Activated CD4-positive, alpha-beta memory T cell treated with anti-CD3 and anti-CD28 coated beads for 36 hours (primary cell): ENCODE measurements around the gene RMC1. TPM values are rescaled to one million over a fixed set of nuclear protein-coding genes. Genes with fewer than 3 reads are reported as not detected.
"Not testable (repeated sequence)": the region's sequence is repeated elsewhere in the genome, so short reads cannot be mapped to it uniquely, and the experiment has no call there.

Experiments used
- CTCF ChIA-PET: fragments of 350-600 bp; sonication (Branson Sonifier 250); formaldehyde crosslinking; loops from one replicate; lab custom pipeline; 2021; ENCODE audit warnings: antibody characterized with exemption, inconsistent platforms; lab: Charles Lee
- POLR2A ChIA-PET: fragments of 350-600 bp; sonication (Branson Sonifier 250); formaldehyde crosslinking; loops from one replicate; lab custom pipeline; 2021; ENCODE audit warnings: antibody characterized with exemption; lab: Charles Lee
- DNase-seq: peaks from one replicate; pipeline ENCODE4 v3.0.0-alpha.2; 2020
- H3K27ac Mint-ChIP-seq: one replicate; pipeline ENCODE4 v1.8.0; 2021; ENCODE audit warnings: mixed read lengths
- H3K27me3 Mint-ChIP-seq: one replicate; pipeline ENCODE4 v1.8.0; 2021; ENCODE audit warnings: mixed read lengths
- H3K36me3 Mint-ChIP-seq: one replicate; pipeline ENCODE4 v1.8.0; 2021; ENCODE audit warnings: mixed read lengths
- H3K4me1 Mint-ChIP-seq: one replicate; pipeline ENCODE4 v1.8.0; 2021; ENCODE audit warnings: low read depth, mixed read lengths
- H3K4me3 Mint-ChIP-seq: one replicate; pipeline ENCODE4 v1.8.0; 2021; ENCODE audit warnings: mild to moderate bottlenecking, mixed read lengths
- H3K9me3 Mint-ChIP-seq: one replicate; pipeline ENCODE4 v1.8.0; 2021; ENCODE audit warnings: mixed read lengths
- intact Hi-C: fragments of 100-400 bp; cut with micrococcal nuclease; formaldehyde crosslinking; loops from one replicate; pipeline ENCODE4 v1.15.1; 2023
- total RNA-seq, 2 experiments: library from RNA; stranded (reverse); gene quantifications; one replicate each; pipeline ENCODE4 v1.2.3, GENCODE V29; 2021

Gene RMC1
- total RNA-seq, 2 experiments from 2014 or later, result 47.6 to 48.6 TPM

- Mint-ChIP-seq H3K27ac (no peak overlapping the region), H3K36me3 (peaks cover 41% of the 10 kb centered on the region), H3K27me3 (no peaks in the 10 kb centered on the region), H3K4me3 (no peak overlapping the region), H3K4me1 (peaks cover 3% of the 10 kb centered on the region), H3K9me3 (no peaks in the 10 kb centered on the region)
- ChIA-PET CTCF (interaction anchor here (0.6 kb wide), 1 partner anchor 449 kb away, joined by 3 read pairs; no protein-coding TSS in a partner anchor), POLR2A (no interaction called here)
- DNase-seq, result no peak
- intact Hi-C loops, result no loop called here
These were observed 45.4 kb downstream of the RMC1 start for GRCh38 chr18:23548719-23549118.

- H3K36me3 Mint-ChIP-seq, result peaks cover 52% of the 10 kb centered on the region
- no peak overlapping the region for H3K4me3 Mint-ChIP-seq
- intact Hi-C loops, result no loop called here
- POLR2A ChIA-PET, result no interaction called here
- H3K9me3 Mint-ChIP-seq, result no peaks in the 10 kb centered on the region
- no peak overlapping the region for H3K27ac Mint-ChIP-seq
- no peaks in the 10 kb centered on the region for H3K27me3 Mint-ChIP-seq
- CTCF ChIA-PET, result interaction anchor here (3.4 kb wide), 1 partner anchor 35 kb away, joined by 9 read pairs; no protein-coding TSS in a partner anchor
- no peak for DNase-seq
- peaks cover 3% of the 10 kb centered on the region for H3K4me1 Mint-ChIP-seq
These were observed 47.6 kb downstream of the RMC1 start for GRCh38 chr18:23550898-23551297.

GRCh38 chr18:23551978-23552377, 48.7 kb downstream of the RMC1 start:
- Mint-ChIP-seq H3K27me3 (no peaks in the 10 kb centered on the region), H3K27ac (no peak overlapping the region), H3K4me3 (no peak overlapping the region), H3K36me3 (peaks cover 52% of the 10 kb centered on the region), H3K4me1 (no peaks in the 10 kb centered on the region), H3K9me3 (no peaks in the 10 kb centered on the region)
- no peak for DNase-seq
- CTCF ChIA-PET, result interaction anchor here (3.4 kb wide), 1 partner anchor 36 kb away, joined by 9 read pairs; no protein-coding TSS in a partner anchor
- POLR2A ChIA-PET, result interaction anchor here (0.6 kb wide), 1 partner anchor 158 kb away, joined by 3 read pairs; no protein-coding TSS in a partner anchor
- intact Hi-C loops, result no loop called here

GRCh38 chr18:23552505-23552904, 49.2 kb downstream of the RMC1 start:
- Mint-ChIP-seq H3K27ac (no peak overlapping the region), H3K27me3 (no peaks in the 10 kb centered on the region), H3K9me3 (no peaks in the 10 kb centered on the region), H3K4me3 (no peak overlapping the region), H3K4me1 (no peaks in the 10 kb centered on the region), H3K36me3 (peaks cover 55% of the 10 kb centered on the region)
- no peak for DNase-seq
- ChIA-PET POLR2A (no interaction called here), CTCF (interaction anchor here (0.9 to 3.4 kb wide), 2 partner anchors 37 to 54 kb away, joined by 3 to 9 read pairs; no protein-coding TSS in a partner anchor)
- intact Hi-C loops, result no loop called here

GRCh38 chr18:23553887-23554286, 50.6 kb downstream of the RMC1 start:
- CTCF ChIA-PET, result interaction anchor here (0.7 to 3.4 kb wide), 3 partner anchors 37 to 522 kb away, joined by 3 to 9 read pairs (median 7); no protein-coding TSS in a partner anchor
- Mint-ChIP-seq H3K9me3 (no peaks in the 10 kb centered on the region), H3K36me3 (peaks cover 62% of the 10 kb centered on the region), H3K27me3 (no peaks in the 10 kb centered on the region), H3K4me3 (no peak overlapping the region), H3K4me1 (no peaks in the 10 kb centered on the region), H3K27ac (no peak overlapping the region)
- POLR2A ChIA-PET, result no interaction called here
- DNase-seq, result no peak
- intact Hi-C loops, result no loop called here

- H3K36me3 Mint-ChIP-seq, result peaks cover 62% of the 10 kb centered on the region
- H3K27me3 Mint-ChIP-seq, result no peaks in the 10 kb centered on the region
- no peak overlapping the region for H3K4me3 Mint-ChIP-seq
- no peak overlapping the region for H3K27ac Mint-ChIP-seq
- H3K4me1 Mint-ChIP-seq, result no peaks in the 10 kb centered on the region
- intact Hi-C loops, result no loop called here
- no peak for DNase-seq
- H3K9me3 Mint-ChIP-seq, result no peaks in the 10 kb centered on the region
- ChIA-PET POLR2A (no interaction called here), CTCF (interaction anchor here (1.2 kb wide), 1 partner anchor 57 kb away, joined by 3 read pairs; no protein-coding TSS in a partner anchor)
These were observed 53.0 kb downstream of the RMC1 start for GRCh38 chr18:23556145-23556780.

- intact Hi-C loops, H3K27ac Mint-ChIP-seq, H3K27me3 Mint-ChIP-seq, POLR2A ChIA-PET, H3K9me3 Mint-ChIP-seq, DNase-seq, H3K4me1 Mint-ChIP-seq, H3K4me3 Mint-ChIP-seq: not testable (repeated sequence)
- CTCF ChIA-PET, result interaction anchor here (1.2 kb wide), 1 partner anchor 41 kb away, joined by 3 read pairs; no protein-coding TSS in a partner anchor
- H3K36me3 Mint-ChIP-seq, result peaks cover 55% of the 10 kb centered on the region
These were observed 54.2 kb downstream of the RMC1 start for GRCh38 chr18:23557511-23557910.

- intact Hi-C loops, result no loop called here
- Mint-ChIP-seq H3K4me1 (peaks cover 10% of the 10 kb centered on the region), H3K36me3 (peaks cover 38% of the 10 kb centered on the region), H3K4me3 (no peak overlapping the region), H3K9me3 (no peaks in the 10 kb centered on the region), H3K27ac (no peak overlapping the region), H3K27me3 (no peaks in the 10 kb centered on the region)
- ChIA-PET POLR2A (interaction anchor here (1.1 kb wide), 1 partner anchor 27 kb away, joined by 3 read pairs; no protein-coding TSS in a partner anchor), CTCF (interaction anchor here (1.0 kb wide), 1 partner anchor 44 kb away, joined by 3 read pairs; no protein-coding TSS in a partner anchor)
- DNase-seq, result no peak
These were observed 56.9 kb downstream of the RMC1 start for GRCh38 chr18:23560186-23560585.

GRCh38 chr18:23563377-23564043, 60.2 kb downstream of the RMC1 start:
- DNase-seq, result no peak
- Mint-ChIP-seq H3K36me3 (peaks cover 40% of the 10 kb centered on the region), H3K4me3 (no peak overlapping the region)

GRCh38 chr18:23565916-23566547, 62.7 kb downstream of the RMC1 start:
- peaks cover 51% of the 10 kb centered on the region for H3K36me3 Mint-ChIP-seq
- H3K4me1 Mint-ChIP-seq, result peaks cover 14% of the 10 kb centered on the region
- no peak overlapping the region for H3K27ac Mint-ChIP-seq
- DNase-seq, result no peak
- ChIA-PET POLR2A (no interaction called here), CTCF (interaction anchor here (1.0 to 1.4 kb wide), 2 partner anchors 50 to 67 kb away, joined by 4 read pairs; no protein-coding TSS in a partner anchor)
- H3K4me3 Mint-ChIP-seq, result no peak overlapping the region
- H3K27me3 Mint-ChIP-seq, result no peaks in the 10 kb centered on the region
- H3K9me3 Mint-ChIP-seq, result no peaks in the 10 kb centered on the region
- intact Hi-C loops, result no loop called here

More at GRCh38 chr18:23563377-23564043, 60.2 kb downstream of the RMC1 start:
- peaks cover 10% of the 10 kb centered on the region for H3K4me1 Mint-ChIP-seq
- H3K9me3 Mint-ChIP-seq, result no peaks in the 10 kb centered on the region
- intact Hi-C loops, result no loop called here
- no peaks in the 10 kb centered on the region for H3K27me3 Mint-ChIP-seq
- CTCF ChIA-PET, result interaction anchor here (0.7 to 1.4 kb wide), 4 partner anchors 11 to 47 kb away, joined by 3 to 4 read pairs (median 3); no protein-coding TSS in a partner anchor
- POLR2A ChIA-PET, result no interaction called here
- H3K27ac Mint-ChIP-seq, result peak overlapping the region; percentile 25

GRCh38 chr18:23567671-23568070, 64.4 kb downstream of the RMC1 start:
- ChIA-PET POLR2A (no interaction called here), CTCF (no interaction called here)
- intact Hi-C loops, result no loop called here
- no peak overlapping the region for H3K4me3 Mint-ChIP-seq
- H3K36me3 Mint-ChIP-seq, result peaks cover 49% of the 10 kb centered on the region
- no peak overlapping the region for H3K27ac Mint-ChIP-seq
- no peaks in the 10 kb centered on the region for H3K9me3 Mint-ChIP-seq
- no peak for DNase-seq
- H3K27me3 Mint-ChIP-seq, result no peaks in the 10 kb centered on the region
- H3K4me1 Mint-ChIP-seq, result peaks cover 22% of the 10 kb centered on the region
